K562 (cell line): ENCODE data around the gene KCNJ14. TPM values are rescaled to one million over a fixed set of nuclear protein-coding genes. Genes with fewer than 3 reads are reported as not detected.

Source experiments
- CBX2 ChIP-seq: fragments of 200-600 bp; sonication (generic); IDR thresholded peaks from one replicate; pipeline ENCODE4 v1.6.1; 2012; ENCODE audit warnings: mild to moderate bottlenecking, low read length, inconsistent platforms; ENCODE audit not compliant: insufficient read depth, poor library complexity, severe bottlenecking
- CREB3L1 ChIP-seq: fragments of 450-650 bp; IDR thresholded peaks from 2 replicates; pipeline ENCODE4 v1.6.1; 2014; ENCODE audit warnings: low read depth, mild to moderate bottlenecking, moderate library complexity, borderline replicate concordance
- EWSR1 ChIP-seq: fragments of 450-650 bp; IDR thresholded peaks from 2 replicates; pipeline ENCODE4 v1.6.1; 2018; ENCODE audit warnings: borderline replicate concordance, mild to moderate bottlenecking, low read depth, moderate library complexity; ENCODE audit not compliant: partially characterized antibody
- GATAD2A ChIP-seq: fragments of 450-650 bp; IDR thresholded peaks from 2 replicates; pipeline ENCODE4 v1.6.1; 2017
- MAFF ChIP-seq: IDR thresholded peaks from 2 replicates; pipeline ENCODE4 v1.6.1; 2012; ENCODE audit warnings: low read length, improper control_type of control experiment
- MBD2 ChIP-seq: sonication (generic); IDR thresholded peaks from 2 replicates; pipeline ENCODE4 v1.6.1; 2016; ENCODE audit warnings: low read depth, borderline replicate concordance
- NR2F6 ChIP-seq: fragments of 450-650 bp; formaldehyde crosslinking; IDR thresholded peaks from 2 replicates; pipeline ENCODE4 v1.4.0; 2020; ENCODE audit warnings: mild to moderate bottlenecking
- POLR2G ChIP-seq: fragments of 200-400 bp; formaldehyde crosslinking; IDR thresholded peaks from 2 replicates; pipeline ENCODE4 v1.6.1; 2017; ENCODE audit warnings: low read depth, mild to moderate bottlenecking, antibody characterized with exemption, low read length, moderate library complexity
- RBFOX2 ChIP-seq: fragments of 200-400 bp; formaldehyde crosslinking; IDR thresholded peaks from 2 replicates; pipeline ENCODE4 v1.6.1; 2017; ENCODE audit warnings: low read depth, mild to moderate bottlenecking, low read length, moderate library complexity
- SMAD1 ChIP-seq: fragments of 150-350 bp; IDR thresholded peaks from 2 replicates; pipeline ENCODE4 v1.6.1; 2014; ENCODE audit warnings: low read length, low read depth; ENCODE audit not compliant: partially characterized antibody
- ZNF143 ChIP-seq: sonication (generic); formaldehyde crosslinking; IDR thresholded peaks from 2 replicates; pipeline ENCODE4 v1.9.0; 2022; ENCODE audit warnings: mild to moderate bottlenecking, missing genetic modification reagents
- ZNF263 ChIP-seq: sonication (generic); formaldehyde crosslinking; IDR thresholded peaks from 2 replicates; pipeline ENCODE4 v1.8.0; 2022; ENCODE audit warnings: mild to moderate bottlenecking, missing genetic modification reagents, borderline replicate concordance
- ZNF551 ChIP-seq: fragments of 250-450 bp; sonication (Bioruptor Pico); IDR thresholded peaks from 2 replicates; pipeline ENCODE4 v1.5.0; 2021; ENCODE audit warnings: mild to moderate bottlenecking, moderate library complexity
- polyA plus RNA-seq, 8 experiments: library from polyadenylated mRNA; depleted of rRNA in 4 of 8; stranded (reverse) in 5 of 8; unstranded in 3 of 8; fragments of >200 nt; fragmentation: Nextera tagmentation in 2 of 8; fragmentation: Illumina TruSeq in 1 of 8; extraction: Ambion mirVana in 2 of 8; extraction: Trizol in 1 of 8; gene quantifications; 2 replicates each; pipeline versions ENCODE4 v1.2.1 to v1.2.3, GENCODE V29; 2011 to 2014; ENCODE audit warnings: inconsistent platforms in 1 of 8, missing spikeins in 1 of 8
- total RNA-seq, 7 experiments: library from RNA; depleted of rRNA in 6 of 7; stranded (reverse); fragments of >200 nt in 6 of 7; fragmentation: Illumina TruSeq in 2 of 7; extraction: Trizol in 2 of 7; gene quantifications; 2 replicates each; pipeline versions ENCODE4 v1.2.1 to v1.2.3, GENCODE V29; 2011 to 2021; ENCODE audit warnings: low replicate concordance in 1 of 7
- TF ChIP-seq, protein P1 (sequence below): fragments of 150-350 bp; conservative IDR thresholded peaks from 2 replicates; pipeline ENCODE4 v1.6.1; 2014; ENCODE audit warnings: low read length
- TF ChIP-seq, protein P2 (sequence below): conservative IDR thresholded peaks from 2 replicates; pipeline ENCODE4 v1.6.1; 2011; ENCODE audit warnings: low read depth, mild to moderate bottlenecking, low read length; ENCODE audit not compliant: control insufficient read depth
- TF ChIP-seq, protein P3 (sequence below), 2 experiments: IDR thresholded peaks in 1 of 2; conservative IDR thresholded peaks in 1 of 2; 2 replicates each; pipeline ENCODE4 v1.6.1; 2016; ENCODE audit warnings: low read depth in 2 of 2, mild to moderate bottlenecking in 1 of 2, missing compliant biosample characterization in 1 of 2, missing genetic modification characterization in 1 of 2, moderate library complexity in 1 of 2
- TF ChIP-seq, protein P4 (sequence below): fragments of 250-450 bp; sonication (Bioruptor Pico); IDR thresholded peaks from 2 replicates; pipeline ENCODE4 v1.5.0; 2020; ENCODE audit warnings: mild to moderate bottlenecking

The KCNJ14 gene
- total and polyA plus RNA-seq, 9 of the 15 experiments (the other 6 are each of a cell fraction or from before 2014, with no cell fraction given), result 0.15 to 1.6 (median 0.49) TPM

GRCh38 chr19:48419158-48419920, 36.0 kb upstream of the KCNJ14 start (continued):
- TF ChIP-seq EWSR1, result no peak
- TF ChIP-seq, protein P1, sequence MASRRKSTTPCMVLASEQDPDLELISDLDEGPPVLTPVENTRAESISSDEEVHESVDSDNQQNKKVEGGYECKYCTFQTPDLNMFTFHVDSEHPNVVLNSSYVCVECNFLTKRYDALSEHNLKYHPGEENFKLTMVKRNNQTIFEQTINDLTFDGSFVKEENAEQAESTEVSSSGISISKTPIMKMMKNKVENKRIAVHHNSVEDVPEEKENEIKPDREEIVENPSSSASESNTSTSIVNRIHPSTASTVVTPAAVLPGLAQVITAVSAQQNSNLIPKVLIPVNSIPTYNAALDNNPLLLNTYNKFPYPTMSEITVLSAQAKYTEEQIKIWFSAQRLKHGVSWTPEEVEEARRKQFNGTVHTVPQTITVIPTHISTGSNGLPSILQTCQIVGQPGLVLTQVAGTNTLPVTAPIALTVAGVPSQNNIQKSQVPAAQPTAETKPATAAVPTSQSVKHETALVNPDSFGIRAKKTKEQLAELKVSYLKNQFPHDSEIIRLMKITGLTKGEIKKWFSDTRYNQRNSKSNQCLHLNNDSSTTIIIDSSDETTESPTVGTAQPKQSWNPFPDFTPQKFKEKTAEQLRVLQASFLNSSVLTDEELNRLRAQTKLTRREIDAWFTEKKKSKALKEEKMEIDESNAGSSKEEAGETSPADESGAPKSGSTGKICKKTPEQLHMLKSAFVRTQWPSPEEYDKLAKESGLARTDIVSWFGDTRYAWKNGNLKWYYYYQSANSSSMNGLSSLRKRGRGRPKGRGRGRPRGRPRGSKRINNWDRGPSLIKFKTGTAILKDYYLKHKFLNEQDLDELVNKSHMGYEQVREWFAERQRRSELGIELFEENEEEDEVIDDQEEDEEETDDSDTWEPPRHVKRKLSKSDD, result no peak
- TF ChIP-seq CREB3L1, result peak; percentile 31; the same call in 1 of the 2 replicates
- TF ChIP-seq SMAD1, result no peak
- no peak for TF ChIP-seq ZNF263 (CRISPR knock-in tag)
- TF ChIP-seq ZNF551 (CRISPR knock-in tag), result no peak
- TF ChIP-seq, protein P2, sequence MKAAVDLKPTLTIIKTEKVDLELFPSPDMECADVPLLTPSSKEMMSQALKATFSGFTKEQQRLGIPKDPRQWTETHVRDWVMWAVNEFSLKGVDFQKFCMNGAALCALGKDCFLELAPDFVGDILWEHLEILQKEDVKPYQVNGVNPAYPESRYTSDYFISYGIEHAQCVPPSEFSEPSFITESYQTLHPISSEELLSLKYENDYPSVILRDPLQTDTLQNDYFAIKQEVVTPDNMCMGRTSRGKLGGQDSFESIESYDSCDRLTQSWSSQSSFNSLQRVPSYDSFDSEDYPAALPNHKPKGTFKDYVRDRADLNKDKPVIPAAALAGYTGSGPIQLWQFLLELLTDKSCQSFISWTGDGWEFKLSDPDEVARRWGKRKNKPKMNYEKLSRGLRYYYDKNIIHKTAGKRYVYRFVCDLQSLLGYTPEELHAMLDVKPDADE, result peak; percentile 95
- no peak for TF ChIP-seq GATAD2A
- TF ChIP-seq CBX2, result no peak
- TF ChIP-seq NR2F6, result no peak
- TF ChIP-seq, protein P3, sequence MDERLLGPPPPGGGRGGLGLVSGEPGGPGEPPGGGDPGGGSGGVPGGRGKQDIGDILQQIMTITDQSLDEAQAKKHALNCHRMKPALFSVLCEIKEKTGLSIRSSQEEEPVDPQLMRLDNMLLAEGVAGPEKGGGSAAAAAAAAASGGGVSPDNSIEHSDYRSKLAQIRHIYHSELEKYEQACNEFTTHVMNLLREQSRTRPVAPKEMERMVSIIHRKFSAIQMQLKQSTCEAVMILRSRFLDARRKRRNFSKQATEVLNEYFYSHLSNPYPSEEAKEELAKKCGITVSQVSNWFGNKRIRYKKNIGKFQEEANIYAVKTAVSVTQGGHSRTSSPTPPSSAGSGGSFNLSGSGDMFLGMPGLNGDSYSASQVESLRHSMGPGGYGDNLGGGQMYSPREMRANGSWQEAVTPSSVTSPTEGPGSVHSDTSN (CRISPR knock-in tag; IDR thresholded peaks at IDR 0.05; ENCODE audit: low read depth), result no peak
- TF ChIP-seq, protein P3 (tag; conservative IDR thresholded peaks at IDR 0.05; ENCODE audit: low read depth), result no peak
- 0 out of 2 replicates have a peak, but pooled peaks have one; percentile 43 for TF ChIP-seq MBD2
- TF ChIP-seq, protein P4, sequence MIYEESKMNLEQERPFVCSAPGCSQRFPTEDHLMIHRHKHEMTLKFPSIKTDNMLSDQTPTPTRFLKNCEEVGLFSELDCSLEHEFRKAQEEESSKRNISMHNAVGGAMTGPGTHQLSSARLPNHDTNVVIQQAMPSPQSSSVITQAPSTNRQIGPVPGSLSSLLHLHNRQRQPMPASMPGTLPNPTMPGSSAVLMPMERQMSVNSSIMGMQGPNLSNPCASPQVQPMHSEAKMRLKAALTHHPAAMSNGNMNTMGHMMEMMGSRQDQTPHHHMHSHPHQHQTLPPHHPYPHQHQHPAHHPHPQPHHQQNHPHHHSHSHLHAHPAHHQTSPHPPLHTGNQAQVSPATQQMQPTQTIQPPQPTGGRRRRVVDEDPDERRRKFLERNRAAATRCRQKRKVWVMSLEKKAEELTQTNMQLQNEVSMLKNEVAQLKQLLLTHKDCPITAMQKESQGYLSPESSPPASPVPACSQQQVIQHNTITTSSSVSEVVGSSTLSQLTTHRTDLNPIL (CRISPR knock-in tag), result no peak
- TF ChIP-seq RBFOX2, result no peak
- peak; percentile 38; the same call in 1 of the 2 replicates for TF ChIP-seq POLR2G
- no peak for TF ChIP-seq MAFF
- peak; percentile 93 for TF ChIP-seq ZNF143 (CRISPR knock-in tag)
